GM12801 (cell line): ENCODE results near the gene PPOX.

ENCODE experiments used
- TF ChIP-seq, protein P1 (sequence below): IDR thresholded peaks from one replicate; pipeline ENCODE4 v1.5.1; 2011; ENCODE audit warnings: control low read depth; ENCODE audit not compliant: insufficient read length; ENCODE audit errors: extremely low read depth

Gene PPOX

GRCh38 chr1:161163793-161164192, 2.4 kb upstream of the PPOX start:
- TF ChIP-seq, protein P1, sequence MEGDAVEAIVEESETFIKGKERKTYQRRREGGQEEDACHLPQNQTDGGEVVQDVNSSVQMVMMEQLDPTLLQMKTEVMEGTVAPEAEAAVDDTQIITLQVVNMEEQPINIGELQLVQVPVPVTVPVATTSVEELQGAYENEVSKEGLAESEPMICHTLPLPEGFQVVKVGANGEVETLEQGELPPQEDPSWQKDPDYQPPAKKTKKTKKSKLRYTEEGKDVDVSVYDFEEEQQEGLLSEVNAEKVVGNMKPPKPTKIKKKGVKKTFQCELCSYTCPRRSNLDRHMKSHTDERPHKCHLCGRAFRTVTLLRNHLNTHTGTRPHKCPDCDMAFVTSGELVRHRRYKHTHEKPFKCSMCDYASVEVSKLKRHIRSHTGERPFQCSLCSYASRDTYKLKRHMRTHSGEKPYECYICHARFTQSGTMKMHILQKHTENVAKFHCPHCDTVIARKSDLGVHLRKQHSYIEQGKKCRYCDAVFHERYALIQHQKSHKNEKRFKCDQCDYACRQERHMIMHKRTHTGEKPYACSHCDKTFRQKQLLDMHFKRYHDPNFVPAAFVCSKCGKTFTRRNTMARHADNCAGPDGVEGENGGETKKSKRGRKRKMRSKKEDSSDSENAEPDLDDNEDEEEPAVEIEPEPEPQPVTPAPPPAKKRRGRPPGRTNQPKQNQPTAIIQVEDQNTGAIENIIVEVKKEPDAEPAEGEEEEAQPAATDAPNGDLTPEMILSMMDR = no peak

GRCh38 chr1:161164901-161165610, 1.2 kb upstream of the PPOX start:
- TF ChIP-seq, protein P1 = no peak

- TF ChIP-seq, protein P1 = no peak
These were observed 683 bp downstream of the PPOX start for GRCh38 chr1:161166669-161167548.

GRCh38 chr1:161168906-161169305, 2.7 kb downstream of the PPOX start:
- TF ChIP-seq, protein P1 = no peak

DNA sequence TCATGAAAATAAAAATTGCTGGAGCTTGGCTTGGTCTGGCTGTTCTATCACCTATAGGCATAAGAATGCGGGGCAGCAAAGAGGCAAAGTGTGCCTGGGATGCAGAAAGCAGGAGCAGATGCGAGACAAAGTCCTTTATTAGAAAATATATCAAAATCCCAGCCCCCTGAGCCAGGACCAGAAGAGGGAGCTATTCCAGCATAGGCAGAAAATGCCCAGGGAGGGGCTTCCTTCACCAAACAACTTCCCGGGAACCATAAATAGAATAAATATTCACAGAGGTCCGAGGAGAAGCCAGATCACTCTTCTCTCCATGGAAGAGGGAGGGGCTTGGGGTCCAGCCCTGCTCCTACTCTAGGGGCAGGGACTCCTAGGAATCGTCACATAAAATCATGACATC, 5.0 kb downstream of the PPOX start:
- TF ChIP-seq, protein P1 = no peak

DNA sequence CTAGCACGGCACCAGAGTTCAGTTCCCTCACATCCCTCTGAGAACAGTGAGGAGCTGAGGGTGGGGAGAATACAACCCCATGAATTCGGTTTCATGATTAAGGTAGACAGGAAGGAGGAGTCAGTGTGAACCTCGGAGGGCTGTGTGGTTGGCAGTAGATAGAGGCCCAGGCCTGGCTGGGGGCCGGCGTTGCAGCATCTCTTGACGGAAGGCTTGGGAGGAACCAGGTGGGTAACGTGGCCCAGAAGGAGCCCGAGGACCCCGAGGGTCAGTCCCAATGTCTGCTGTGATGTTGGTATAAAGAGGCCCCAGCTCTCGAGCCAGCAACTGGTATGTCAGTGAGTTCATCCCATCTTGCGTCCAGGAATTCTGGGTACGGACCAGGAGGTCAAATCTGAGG, 5.5 kb downstream of the PPOX start:
- TF ChIP-seq, protein P1 = no peak

GRCh38 chr1:161172349-161172748, 6.1 kb downstream of the PPOX start:
- TF ChIP-seq, protein P1 = no peak
